NCI-H1105 (cell line): Measurements from ENCODE around the gene INPP4B.
A peak's percentile ranks its signal among the peaks of the same experiment; 100 is the strongest.

Experiments
- DNase-seq: peaks from one replicate; lab custom pipeline; 2025; lab: John Stamatoyannopoulos, UW

INPP4B gene

DNA sequence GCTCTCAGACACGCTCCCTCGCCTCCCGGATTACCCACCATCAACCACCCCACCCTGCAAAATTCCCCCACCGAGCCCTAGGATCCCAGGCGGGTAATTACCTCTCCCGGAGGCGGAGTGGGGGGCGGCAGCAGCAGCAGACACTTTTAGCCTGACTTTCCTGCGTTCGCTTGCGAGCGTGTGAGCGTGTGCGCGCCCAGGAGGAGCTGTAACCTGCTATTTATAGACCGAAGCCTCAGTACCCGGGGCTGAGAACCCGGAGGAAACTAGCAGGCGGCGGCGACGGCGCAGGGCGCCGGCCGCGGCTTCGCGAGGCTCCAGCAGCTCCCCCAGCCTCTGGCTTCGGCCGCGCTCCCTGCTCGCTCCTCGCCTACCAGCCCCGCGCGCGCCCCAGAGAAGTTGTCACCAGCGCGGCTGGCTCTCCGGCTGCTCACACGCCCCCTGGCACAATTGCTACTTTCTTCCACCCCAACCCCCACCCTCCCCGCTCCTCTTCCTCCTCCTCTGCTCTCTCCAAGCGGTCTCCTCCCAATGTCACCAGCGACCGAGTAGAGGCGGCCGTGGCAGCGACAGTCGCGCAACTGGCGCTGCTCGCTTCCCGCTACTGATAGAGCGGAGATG lies at the start of gene INPP4B:
Gene INPP4B, minus strand, starts transcription at position 194 of the 621 bp plus-strand sequence.
- DNase-seq, result peak; percentile 8

DNA sequence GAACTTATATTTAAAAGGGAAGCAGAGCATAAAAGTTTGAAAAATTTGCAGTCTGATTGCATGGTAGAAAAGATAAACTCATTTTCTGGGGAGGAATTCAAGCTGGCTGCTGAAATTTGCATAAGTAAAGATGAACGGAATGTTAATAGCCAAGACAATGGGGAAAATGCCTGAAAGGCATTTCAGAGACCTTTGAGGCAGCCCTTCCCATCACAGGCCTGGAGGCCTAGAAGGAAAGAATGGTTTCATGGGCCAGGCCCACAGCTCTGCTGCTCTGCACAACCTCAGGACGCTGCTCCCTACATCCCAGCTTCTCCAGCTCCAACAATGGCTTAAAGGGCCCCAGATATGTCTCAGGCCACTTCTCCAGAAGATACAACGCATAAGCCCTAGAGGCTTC lies 46.9 kb upstream of the INPP4B start:
- DNase-seq, result no peak

DNA sequence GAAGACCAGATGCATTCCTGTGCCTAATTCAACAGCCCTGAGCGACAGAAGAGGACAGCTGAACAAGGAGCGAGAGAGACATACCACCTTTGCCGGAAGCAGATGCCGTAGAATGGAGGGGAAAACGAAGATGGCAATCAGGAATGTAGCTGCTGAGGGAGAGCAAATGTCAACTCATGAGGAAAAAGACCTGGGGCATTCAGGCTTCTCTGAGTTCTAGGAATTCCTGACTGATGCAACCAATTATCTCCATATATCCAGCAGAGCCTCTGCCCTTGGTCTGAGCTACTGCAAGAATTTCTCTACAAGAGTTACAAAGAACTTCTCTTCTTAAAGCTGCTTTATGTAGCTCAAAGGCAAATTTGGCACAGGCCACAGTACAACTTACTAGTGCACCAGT lies 40.5 kb upstream of the INPP4B start:
- no peak for DNase-seq

DNA sequence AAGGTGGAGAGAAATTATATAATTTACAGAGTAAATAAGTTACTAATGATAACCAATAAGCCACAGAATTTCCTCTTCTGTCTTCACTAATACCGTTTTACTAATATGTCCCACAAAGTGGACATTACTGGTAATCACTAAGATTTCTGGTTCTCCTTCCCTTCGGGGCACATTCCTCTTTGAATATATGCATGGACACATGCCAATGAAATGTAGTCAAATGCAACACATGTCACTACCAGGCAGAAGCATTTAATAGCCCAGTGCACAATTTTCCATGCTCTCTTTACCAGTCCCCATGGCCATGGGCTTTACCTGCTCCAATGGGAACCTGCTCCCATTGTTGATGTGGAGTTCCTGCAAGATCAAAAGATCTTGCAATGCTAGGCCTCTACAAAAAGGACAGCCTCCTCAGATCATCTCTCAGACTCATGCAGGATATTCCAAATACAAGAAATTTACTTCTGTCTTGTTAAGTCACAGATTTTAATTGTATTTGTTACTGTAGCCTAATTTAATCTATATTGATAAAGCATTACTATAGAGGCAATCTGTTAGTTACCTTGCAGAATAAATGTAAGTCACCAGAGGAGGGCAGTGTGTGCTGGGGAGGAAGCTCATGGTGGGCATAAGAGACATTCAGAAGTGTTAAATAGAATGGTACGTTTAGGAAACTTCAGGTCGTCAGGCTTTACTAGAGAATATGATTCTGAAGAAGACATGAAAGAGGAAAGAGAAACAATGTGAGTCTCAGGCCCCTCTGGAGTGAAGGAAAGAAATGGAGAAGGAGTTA lies 37.1 kb upstream of the INPP4B start:
- DNase-seq, result no peak

DNA sequence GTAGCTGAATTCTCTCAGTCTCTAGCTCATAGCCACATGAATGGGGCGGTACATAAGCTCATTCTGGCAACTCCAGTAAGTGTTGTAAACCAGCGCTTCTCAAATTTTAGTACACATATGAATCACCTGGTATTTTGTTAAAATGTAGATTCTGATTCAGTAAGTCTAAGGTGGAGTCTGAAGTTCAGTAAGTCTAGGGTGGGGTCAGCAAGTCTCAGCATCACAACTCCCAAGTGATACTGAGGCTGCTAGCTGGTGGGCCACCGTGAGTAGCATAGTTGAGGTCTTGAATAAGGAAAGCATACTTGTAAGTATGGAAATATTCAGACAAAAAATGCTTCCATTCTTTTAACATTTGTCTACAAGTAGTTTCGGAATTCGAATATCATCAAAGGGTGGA lies 36.1 kb upstream of the INPP4B start:
- DNase-seq, result no peak

DNA sequence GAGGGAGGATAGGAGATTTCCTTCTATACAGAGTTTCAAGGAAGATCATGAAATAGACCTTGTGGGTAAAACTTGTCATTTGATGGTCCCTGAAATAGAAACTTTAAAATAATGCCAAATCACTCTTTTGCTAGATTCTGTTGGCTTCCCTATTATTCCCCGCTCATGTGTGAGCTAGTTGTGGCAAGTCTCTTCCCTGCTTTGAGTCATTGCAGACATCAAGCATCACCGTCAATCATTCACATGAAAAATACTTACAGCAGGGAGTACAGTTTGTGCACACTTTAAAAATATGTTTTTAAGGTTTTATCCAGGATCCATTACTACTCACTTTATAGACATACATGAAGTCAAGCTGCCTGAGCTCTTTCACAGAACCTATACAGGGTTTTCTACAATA lies 35.2 kb upstream of the INPP4B start:
- DNase-seq, result no peak

DNA sequence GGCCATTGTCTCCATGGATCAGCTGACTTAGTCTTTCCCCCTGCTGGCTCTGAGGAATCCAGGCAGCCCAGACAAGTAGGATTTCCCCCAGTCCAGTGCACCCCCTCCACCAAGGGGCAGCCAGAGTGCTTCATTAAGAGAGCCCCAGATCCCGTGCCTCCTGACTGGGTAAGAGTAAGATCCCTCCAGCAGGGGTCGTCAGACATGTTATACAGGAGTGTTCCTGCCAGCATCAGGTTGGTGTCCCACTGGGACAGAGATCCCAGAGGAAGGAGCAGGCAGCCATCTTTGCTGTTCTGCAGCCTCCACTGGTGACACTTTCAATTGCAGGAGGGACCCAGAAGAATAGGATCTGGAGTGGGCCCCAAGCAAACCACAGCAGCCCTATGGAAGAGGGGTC lies 29.0 kb upstream of the INPP4B start:
- DNase-seq, result no peak

DNA sequence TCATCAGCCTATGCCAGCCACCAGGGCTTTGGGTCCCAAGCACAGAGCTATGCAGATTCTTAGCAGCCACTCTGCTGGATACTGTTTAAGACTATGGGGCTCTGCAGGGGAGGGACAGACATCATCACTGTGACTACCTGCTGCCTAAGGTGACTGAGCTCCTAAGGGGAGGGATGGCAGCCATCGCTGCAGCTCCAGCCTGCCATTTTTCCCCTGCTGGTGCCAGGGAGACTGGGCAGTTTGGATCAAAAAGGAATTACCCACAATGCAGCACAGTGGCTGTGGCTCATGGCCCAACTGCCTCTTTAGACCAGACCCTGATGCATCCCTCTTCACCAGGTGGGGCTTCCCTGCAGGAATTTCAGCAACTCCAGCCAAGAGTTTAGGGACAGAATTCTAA lies 28.6 kb upstream of the INPP4B start:
- DNase-seq, result no peak

DNA sequence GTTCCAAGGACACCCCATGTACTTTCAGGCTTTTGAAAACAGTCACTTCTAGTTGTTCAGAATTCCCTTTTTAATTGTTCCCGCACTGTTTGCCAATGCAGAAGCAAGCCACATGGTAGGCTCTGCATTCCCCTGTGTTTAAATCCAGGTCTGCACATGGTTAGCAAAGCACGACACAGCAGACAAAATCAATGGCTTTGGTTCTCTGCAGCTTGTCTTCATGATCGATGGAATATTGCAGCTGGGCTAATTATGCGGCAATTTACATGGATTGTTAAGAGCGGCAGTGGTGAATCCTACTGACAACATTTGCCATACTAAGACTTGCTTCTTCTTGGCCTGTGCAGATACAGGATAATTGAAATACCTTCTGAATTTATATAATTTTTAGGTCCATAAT lies 20.6 kb upstream of the INPP4B start:
- no peak for DNase-seq

DNA sequence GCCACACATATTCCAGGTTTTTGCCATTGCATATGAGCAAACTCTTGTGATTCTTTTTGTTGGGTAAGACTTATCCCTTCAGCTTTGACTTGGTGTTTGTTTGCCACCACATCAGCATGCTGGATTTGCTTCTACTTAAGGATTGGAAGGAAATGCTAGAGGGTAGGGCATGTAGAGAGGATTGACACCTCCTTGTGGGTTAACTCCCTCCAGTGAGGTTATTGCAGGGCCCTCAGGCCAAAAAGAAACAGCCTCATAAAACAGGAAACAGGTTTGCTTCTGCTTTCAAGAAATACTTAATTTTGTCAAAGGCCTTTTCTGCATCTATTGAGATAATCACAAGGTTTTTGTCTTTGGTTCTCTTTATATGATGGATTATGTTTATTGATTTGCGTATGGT lies 15.2 kb upstream of the INPP4B start:
- DNase-seq, result no peak

DNA sequence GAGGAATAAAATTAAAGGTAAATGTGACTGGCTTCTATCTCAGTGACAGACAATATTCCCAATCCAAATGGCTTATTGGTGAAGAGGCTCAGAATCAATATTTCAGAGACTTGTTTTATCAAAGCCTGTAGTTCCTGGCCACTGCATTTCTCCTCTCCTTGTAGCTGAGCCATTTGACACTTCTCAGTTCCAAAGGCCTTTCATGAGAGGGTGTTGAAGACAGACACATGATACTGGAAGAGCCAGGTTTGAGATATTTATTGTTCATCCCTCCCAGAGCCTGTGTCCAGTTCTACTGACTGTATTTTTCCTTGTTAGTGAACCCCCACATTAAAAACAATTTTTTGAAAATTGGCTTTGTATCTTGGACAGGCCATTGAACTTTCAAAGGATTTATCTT lies 12.9 kb upstream of the INPP4B start:
- DNase-seq, result no peak

DNA sequence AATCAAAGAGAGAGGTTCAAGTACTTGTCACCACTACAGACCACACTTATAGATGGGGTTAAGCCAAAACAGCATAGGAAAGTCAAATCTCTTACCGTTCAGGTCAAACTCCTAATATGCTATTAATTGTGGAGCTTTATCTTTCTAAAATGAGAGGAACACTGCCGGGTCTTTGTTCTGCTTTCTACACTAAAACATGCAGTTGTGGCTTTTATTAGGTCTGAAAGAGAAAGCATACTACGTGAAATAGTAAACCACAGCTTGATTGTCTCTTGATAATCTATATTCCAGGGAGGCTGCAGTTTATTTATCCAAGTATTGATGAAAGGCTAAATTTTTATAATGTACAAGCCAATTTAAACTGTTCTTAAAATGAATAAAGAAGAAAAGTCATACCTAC lies 12.3 kb upstream of the INPP4B start:
- DNase-seq, result no peak

DNA sequence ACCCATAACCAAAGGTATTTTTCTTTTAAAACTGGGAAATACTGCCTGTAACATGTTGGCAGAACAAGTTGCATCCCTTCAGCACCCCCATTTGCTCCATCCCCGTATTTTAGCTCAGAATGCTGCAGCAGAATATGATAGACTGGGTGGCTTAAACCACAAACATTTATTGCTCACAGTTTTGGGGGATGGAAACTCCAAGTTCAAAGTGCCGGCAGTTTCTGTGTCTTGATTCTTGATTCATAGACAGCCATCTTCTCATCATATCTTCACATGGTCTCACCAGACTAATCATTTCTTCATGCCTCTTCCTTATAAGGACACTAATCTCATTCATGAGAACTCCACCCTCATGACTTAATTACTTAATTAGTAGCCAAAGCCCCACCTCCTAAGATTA lies 10.5 kb upstream of the INPP4B start:
- no peak for DNase-seq

DNA sequence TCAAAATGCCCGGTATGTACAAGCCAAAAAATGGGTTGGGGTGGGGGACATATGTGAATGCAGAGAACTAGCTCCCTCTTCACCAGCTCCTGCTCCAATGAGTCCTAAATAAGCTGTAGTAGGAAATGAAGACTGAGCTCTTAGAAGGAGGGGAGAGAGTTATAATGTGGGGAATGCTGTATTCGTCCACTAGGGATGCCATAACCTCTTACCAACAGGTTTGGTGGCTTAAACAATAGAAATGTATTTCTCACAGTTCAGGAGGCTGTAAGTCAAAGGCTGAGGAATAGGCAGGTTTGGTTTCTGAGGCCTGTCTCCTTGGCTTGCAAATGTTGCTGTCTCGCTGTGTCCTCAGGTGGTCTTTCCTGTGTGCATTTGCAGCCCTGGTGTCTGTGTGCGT lies 4.4 kb upstream of the INPP4B start:
- no peak for DNase-seq

DNA sequence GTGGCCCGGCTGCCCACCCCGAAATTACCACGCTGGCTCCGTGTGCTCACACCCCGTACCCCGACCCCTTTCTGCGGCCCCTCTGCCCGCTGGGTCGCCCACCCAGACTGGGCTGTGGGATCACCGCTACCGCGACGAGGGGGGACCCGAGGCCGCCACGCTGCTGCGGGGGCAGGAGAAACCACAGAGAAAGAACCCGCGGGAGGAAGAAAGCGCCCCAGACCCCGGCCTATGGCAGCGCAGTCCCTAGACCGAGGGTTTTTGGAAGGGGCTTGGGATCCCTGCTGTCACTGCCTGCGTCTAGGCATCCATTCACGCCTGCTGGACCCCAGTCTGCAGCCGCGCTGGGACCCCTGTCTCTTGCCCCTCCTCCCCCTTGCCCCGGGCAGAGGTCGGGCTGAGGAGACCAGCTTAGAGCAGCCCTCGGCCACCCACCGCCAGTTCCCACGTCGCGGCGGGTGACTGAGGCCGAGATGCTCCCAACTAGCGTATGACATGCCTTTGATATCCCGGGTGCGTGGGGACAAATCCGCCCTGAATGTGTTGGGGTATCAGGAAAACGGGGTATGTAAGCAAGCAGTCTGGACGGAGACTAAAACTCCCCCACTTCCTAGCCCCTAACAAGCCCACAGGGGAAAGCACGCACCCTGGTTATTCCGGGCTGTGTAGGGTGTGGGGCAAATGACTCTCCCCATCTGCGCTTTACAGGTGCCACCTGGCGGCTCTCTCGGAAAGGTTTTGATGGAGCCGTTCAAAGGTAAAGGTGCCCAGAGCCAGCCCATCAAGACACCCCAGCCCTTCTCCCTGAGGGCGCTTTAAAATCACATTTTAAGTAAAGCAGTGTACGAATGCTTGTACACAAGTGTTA lies 862 bp upstream of the INPP4B start:
- DNase-seq, result peak; percentile 19

DNA sequence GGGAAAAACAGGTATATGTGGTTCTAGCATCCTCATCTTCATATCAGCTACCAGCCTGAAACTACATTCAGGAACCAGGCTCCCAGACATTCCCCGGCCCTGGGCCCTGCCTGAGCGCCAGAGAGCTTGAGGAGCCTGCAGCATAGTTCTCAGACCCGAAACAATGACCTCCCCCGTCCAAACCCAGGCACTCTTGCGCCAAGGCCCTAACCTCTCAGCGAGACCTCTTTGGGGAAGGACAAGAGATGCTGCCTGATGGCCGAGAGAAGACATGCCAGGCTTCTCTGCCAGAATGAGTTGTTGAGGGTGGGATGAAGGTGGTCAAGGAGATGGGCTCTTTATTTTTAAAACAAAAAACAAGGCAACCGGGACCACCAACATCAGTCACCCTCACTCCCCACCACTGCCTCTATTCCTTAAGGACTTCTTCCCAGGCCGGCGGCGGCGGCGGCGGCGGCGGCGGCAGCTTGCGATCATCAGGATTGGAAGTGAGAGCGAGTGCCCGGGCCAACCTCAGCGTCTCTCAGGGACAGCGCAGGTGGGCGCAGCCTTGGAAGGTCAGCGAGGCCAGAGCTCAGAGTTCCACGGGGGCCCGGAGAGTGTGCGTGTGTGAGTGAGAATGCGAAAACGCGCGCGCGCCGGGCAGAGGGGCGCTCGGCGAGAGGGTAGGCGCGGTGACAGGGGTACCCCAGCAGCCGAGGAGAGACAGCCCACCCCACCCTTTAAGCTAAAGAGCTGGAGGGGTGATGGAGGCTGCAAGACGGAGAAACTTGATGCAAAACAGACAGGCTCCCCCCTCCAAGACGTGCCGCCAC lies 601 bp downstream of the INPP4B start:
- DNase-seq, result no peak

DNA sequence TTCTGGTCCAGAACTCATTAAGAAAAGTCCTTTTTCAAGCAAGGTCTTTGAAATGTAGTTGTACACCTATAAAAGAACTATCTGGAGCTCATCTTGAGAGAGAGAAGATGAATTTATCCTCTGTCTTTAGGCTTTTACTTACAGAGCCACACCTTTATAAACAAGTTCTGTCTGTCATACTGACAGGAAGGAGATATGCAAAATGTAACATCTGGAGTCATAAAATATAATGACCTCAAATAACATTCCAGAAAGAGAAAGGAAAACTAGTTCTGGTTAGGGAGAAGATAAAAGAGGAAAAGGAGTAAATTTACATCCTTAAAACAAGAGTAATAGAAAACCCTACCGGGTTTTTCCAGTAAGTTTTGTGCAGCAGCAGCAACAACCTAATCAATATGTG lies 1.3 kb downstream of the INPP4B start:
- no peak for DNase-seq

DNA sequence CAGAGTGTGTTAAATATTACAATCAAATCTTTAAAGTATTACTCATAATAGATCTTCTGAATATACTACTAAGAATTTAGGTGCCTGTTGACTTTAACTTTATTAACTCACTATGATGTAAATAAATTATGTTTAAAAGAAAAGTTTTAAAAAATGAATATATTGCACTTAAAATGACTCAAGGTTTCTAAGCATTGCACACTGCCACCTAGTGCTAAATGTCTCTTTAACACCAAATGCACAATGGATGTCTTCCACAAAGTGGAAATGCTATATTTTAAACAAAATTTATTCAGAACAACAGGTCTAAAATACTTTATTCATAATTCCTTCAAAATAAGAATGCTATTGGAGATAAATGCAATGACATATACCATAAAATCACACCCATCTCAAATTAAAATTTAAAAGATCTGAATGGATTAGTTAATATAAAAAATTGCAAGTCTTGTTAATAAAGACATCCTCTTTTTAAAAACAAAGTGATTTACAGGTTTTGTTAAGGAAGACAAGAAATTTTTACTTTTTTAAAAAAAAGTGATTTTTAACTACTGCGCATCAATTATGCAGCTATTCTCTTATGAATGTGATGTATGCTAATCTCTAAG lies 5.5 kb downstream of the INPP4B start:
- peak; percentile 0 for DNase-seq

DNA sequence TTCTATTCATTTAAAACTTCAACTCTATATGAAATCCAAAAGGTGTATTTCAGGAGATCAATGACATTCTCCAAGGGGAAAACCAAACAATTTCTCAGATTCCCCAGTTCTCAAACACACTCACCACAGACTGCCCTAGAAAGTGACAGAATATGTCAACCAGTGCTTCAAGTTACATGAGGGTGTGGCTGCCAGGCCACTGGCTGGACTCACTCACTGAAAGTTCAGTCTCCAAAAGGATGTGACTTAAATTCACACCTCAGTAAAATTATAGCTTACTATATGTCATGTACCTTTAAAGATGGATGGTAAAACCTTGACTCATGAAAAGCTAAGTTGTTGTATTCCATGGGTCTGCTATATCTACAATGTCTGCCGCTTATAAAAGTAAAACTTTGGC lies 7.3 kb downstream of the INPP4B start:
- DNase-seq, result no peak

DNA sequence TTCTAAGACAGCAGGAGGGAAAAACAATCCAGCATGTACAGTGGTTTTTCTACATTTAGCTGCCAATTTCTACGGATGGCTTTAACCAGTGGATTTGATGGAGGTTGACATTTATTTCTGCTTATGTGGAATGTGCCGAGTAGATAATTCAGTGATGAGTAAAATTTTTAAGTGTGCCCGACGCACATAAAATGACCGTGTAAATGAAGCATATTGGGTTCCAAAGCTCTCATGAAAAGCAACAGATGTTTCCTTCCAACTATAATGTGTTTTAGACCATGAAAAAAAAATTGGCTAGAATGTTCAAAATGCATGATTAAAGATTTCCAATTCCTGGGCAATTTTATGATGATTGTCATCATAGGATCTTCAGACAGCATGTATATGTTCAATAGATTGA lies 14.1 kb downstream of the INPP4B start:
- no peak for DNase-seq

DNA sequence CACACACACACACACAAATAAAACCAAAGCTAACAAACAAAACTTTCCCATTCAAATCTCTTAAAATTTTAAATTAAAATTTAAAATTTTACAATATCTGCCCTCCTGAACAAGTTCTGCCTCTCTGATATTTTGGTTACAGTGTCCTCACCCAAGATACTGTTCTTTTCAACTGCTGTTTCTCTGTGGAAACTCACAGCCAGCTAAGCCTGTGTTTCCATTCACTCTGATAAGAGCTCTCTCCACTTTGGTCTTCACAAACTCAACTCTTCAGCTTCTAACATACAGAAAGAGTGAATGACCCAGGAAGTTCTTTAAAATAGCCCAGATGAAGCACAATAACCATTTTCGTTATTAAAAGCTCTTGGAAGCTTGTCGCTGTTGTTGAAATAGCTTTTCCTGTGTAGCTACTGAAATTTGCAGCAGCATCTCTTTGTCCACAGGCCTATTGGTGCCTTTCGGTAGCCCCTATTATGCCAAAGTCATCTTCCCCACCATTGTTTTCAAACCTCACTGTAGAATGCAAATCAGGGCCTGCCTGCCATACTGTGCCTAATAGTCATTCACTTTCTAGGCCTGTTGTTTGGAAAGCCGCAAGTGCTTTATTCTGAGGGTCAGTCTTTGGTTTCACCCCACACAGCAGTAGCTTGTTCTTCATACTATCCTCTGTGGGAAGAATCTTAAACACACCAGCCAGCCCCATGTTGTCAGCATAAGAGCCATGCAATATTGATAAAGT lies 19.4 kb downstream of the INPP4B start:
- no peak for DNase-seq
